Upper lobe of right lung (tissue), 1 donor: Measurements from ENCODE around the gene MINK1. TPM values are rescaled to one million over a fixed set of nuclear protein-coding genes. Genes with fewer than 3 reads are reported as not detected.

Experiments used
- ATAC-seq: fragments of 200-7000 bp; cut with Tn5 transposase; one replicate; pipeline ENCODE4 v1.9.1; 2020; ENCODE audit warnings: mild to moderate bottlenecking, moderate library complexity
- DNase-seq: peaks from one replicate; pipeline ENCODE4 v3.0.0-alpha.2; 2020
- H3K27ac ChIP-seq: fragments of 200-600 bp; one replicate; pipeline ENCODE4 v1.8.0; 2022
- H3K27me3 ChIP-seq: fragments of 200-600 bp; one replicate; pipeline ENCODE4 v1.8.0; 2022; ENCODE audit warnings: mild to moderate bottlenecking
- H3K36me3 ChIP-seq: fragments of 200-600 bp; one replicate; pipeline ENCODE4 v1.8.0; 2022
- H3K4me1 ChIP-seq: fragments of 200-600 bp; one replicate; pipeline ENCODE4 v1.8.0; 2022
- H3K4me3 ChIP-seq: fragments of 200-600 bp; one replicate; pipeline ENCODE4 v1.8.0; 2022; ENCODE audit warnings: mild to moderate bottlenecking
- H3K9me3 ChIP-seq: fragments of 200-600 bp; one replicate; pipeline ENCODE4 v1.8.0; 2022
- intact Hi-C: fragments of 100-400 bp; cut with DNase I; formaldehyde crosslinking; loops from one replicate; pipeline ENCODE4 v1.11.0; 2022
- long read RNA-seq: library from polyadenylated mRNA; unstranded; transcript quantifications from one replicate; pipeline ENCODE4 v2.0.0, GENCODE V29; 2021
- total RNA-seq: library from RNA; stranded (reverse); fragmentation: NEBNext Ultra II Directional; extraction: Animal tissue kit (Norgen Biotek cat#: 25700); gene quantifications from one replicate; pipeline ENCODE4 v1.2.1, GENCODE V29; 2021
- TF ChIP-seq, protein P1 (sequence below): fragments of 200-600 bp; IDR thresholded peaks from one replicate; pipeline ENCODE4 v1.8.0; 2022; ENCODE audit warnings: antibody characterized with exemption
- donor health status: DM: no; HTN: yes; CAD: no; lungs with severe emphysema.

The MINK1 gene
- total RNA-seq, result 121 TPM
- long read RNA-seq, full-length matches to known transcripts, result 6 of 157 reads
- long read RNA-seq, partial matches to known transcripts, result 111 of 157 reads
- long read RNA-seq, other reads (novel, unspliced or antisense), result 40 of 157 reads

DNA sequence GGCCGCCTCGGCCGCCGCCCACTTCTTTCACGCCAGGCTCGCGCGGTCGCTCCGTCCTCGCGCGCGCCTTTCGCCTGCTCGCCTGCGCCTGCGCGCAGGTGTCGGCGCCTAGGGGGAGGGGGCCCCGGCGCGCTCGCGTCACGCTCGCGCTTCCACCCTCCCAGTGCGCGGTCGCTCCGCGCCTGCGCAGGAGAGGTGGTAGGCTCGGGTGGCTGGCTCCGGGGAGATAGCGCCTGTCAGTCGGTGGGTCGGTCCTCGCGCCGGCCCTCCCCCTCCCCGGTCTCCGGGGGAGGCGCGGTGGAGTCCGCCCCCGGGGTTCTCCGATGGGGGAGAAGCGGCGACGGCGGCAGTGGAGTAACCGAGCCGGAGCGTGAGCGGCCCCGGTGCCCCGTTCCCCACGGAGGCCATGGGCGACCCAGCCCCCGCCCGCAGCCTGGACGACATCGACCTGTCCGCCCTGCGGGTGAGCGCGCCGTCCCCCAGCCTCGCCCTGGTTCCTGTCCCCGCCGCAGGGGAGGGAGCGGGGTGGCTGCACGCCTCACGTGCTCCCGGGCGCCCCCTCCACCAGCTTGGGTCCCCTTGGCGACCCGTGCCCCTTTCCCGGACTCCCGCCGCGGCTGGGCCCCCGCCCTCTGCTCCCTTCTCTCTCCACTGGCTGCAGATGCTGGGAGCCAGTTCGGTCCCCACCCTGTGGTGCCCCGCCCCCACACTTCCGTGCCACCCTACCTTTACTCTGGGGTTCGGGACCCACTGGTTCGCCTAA is at the start of gene MINK1:
TSS of gene MINK1 (plus strand) at position 163 of the 763 bp plus-strand sequence. CDS start at position 407, 244 bp downstream.
- no peaks in the 10 kb centered on the region for H3K36me3 ChIP-seq
- H3K9me3 ChIP-seq, result no peaks in the 10 kb centered on the region
- TF ChIP-seq, protein P1, sequence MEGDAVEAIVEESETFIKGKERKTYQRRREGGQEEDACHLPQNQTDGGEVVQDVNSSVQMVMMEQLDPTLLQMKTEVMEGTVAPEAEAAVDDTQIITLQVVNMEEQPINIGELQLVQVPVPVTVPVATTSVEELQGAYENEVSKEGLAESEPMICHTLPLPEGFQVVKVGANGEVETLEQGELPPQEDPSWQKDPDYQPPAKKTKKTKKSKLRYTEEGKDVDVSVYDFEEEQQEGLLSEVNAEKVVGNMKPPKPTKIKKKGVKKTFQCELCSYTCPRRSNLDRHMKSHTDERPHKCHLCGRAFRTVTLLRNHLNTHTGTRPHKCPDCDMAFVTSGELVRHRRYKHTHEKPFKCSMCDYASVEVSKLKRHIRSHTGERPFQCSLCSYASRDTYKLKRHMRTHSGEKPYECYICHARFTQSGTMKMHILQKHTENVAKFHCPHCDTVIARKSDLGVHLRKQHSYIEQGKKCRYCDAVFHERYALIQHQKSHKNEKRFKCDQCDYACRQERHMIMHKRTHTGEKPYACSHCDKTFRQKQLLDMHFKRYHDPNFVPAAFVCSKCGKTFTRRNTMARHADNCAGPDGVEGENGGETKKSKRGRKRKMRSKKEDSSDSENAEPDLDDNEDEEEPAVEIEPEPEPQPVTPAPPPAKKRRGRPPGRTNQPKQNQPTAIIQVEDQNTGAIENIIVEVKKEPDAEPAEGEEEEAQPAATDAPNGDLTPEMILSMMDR, result no peak
- peaks cover 34% of the 10 kb centered on the region for H3K4me1 ChIP-seq
- intact Hi-C loops, result no loop called here
- ATAC-seq (peak; percentile 98), DNase-seq (peak; percentile 95)
- no peaks in the 10 kb centered on the region for H3K27me3 ChIP-seq
- H3K27ac ChIP-seq, result peak within 1 kb of the TSS; percentile 90
- H3K4me3 ChIP-seq, result peak within 1 kb of the TSS; percentile 98

DNA sequence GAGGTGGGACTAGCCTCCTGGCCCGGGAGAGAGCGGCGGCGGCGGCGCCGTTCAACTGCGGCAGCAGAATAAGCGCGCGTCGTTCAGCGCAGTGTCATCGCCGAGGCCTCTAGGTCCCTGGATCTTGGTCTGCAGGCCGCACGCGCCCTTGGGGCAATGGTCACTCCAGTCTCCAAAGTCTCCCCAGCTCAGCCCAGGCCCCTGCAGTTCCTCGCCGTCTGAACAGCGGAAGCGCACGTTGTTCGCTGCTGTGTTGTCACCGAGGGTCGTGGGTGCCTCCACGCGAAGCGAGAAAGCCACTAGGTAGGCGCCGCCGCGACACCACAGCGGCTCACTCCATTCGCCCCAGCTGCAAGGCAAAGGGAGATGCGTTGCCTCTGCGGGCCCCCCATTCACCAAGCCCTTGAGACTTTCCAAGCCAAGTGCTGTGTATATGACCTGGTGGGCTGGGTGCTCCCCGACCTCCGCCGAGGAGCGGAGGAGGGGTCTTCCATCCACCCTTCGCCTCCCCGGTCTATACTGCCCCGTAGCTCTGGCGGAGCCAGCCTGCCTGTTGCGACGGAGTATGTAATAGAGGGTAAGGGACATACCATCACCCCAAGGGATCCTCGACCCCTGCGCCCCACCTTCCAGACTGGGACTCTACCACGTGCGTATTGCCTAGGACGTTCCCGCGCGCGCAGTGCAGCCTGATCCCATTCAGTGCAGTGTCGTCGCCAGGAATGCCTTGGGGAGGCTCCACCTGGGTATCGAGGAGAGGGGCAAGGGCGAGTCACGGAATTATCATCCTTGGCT is 47.6 kb upstream of the MINK1 start:
- ATAC-seq (no peak), DNase-seq (no peak)
- Histone ChIP-seq H3K27me3 (peaks cover 35% of the 10 kb centered on the region), H3K36me3 (no peaks in the 10 kb centered on the region), H3K4me1 (peaks cover 40% of the 10 kb centered on the region), H3K4me3 (peak overlapping the region; percentile 19), H3K27ac (no peak overlapping the region), H3K9me3 (no peaks in the 10 kb centered on the region)
- intact Hi-C loops, result loop anchor here (10.0 kb wide), 1 partner anchor 51 kb away; the partner anchor contains the start of genes CXCL16, MED11 and ZMYND15
- TF ChIP-seq, protein P1, result no peak

DNA sequence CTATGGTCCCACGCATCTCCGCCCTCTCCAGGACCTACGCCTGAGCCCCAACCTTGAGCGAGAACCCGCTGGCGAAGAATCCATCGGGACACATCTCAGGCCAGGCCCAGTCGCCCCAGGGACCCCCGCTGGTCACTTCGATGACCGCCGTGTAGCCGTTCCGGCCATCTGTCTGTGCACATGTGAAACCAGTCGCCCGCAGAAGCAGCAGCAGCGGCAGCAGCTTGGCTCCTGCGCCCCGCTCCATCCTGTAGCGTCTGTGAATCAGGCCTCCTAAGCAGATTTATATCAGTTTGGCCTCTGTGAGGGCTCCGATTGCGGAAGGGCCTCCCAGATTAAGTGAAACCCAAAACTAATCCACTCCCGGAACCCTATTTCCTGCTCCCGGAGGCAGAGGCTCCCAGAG is 47.0 kb upstream of the MINK1 start, which contains the start of gene VMO1:
TSS of gene VMO1 (minus strand) at position 259 of the 406 bp plus-strand sequence. CDS start at position 247, 12 bp downstream.
- Histone ChIP-seq H3K4me3 (peak within 1 kb of the TSS; percentile 25), H3K27ac (no peak within 1 kb of the TSS), H3K9me3 (no peaks in the 10 kb centered on the region), H3K36me3 (no peaks in the 10 kb centered on the region), H3K4me1 (peaks cover 44% of the 10 kb centered on the region), H3K27me3 (peaks cover 35% of the 10 kb centered on the region)
- ATAC-seq, result no peak
- intact Hi-C loops, result loop anchor here (10.0 kb wide), 1 partner anchor 51 kb away; the partner anchor contains the start of genes CXCL16, MED11 and ZMYND15
- TF ChIP-seq, protein P1, result no peak
- no peak for DNase-seq

DNA sequence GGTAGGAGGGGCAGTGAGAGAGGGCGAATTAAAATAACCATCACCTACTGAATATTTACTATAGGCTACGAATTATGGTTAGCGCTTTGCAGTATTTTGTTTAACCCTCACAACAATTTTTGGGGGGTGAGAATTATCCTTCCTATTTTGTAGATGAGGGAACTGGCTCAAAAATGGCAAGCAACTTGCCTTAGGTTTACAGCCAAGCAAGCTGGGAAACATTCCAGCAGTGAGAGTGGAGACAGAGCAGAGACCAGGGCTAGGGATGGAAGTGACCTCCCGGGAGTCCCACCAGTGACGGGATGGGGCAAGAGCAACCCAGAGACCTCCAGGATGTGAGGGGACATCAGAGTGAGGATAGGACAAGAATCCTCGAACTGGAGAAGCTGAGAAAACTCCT is 46.6 kb upstream of the MINK1 start:
- Histone ChIP-seq H3K4me1 (peaks cover 44% of the 10 kb centered on the region), H3K27me3 (peaks cover 35% of the 10 kb centered on the region), H3K9me3 (no peaks in the 10 kb centered on the region), H3K36me3 (no peaks in the 10 kb centered on the region), H3K27ac (no peak overlapping the region), H3K4me3 (peak overlapping the region; percentile 19)
- no peak for ATAC-seq
- TF ChIP-seq, protein P1, result no peak
- no peak for DNase-seq
- intact Hi-C loops, result loop anchor here (10.0 kb wide), 1 partner anchor 52 kb away; the partner anchor contains the start of genes CXCL16, MED11 and ZMYND15

DNA sequence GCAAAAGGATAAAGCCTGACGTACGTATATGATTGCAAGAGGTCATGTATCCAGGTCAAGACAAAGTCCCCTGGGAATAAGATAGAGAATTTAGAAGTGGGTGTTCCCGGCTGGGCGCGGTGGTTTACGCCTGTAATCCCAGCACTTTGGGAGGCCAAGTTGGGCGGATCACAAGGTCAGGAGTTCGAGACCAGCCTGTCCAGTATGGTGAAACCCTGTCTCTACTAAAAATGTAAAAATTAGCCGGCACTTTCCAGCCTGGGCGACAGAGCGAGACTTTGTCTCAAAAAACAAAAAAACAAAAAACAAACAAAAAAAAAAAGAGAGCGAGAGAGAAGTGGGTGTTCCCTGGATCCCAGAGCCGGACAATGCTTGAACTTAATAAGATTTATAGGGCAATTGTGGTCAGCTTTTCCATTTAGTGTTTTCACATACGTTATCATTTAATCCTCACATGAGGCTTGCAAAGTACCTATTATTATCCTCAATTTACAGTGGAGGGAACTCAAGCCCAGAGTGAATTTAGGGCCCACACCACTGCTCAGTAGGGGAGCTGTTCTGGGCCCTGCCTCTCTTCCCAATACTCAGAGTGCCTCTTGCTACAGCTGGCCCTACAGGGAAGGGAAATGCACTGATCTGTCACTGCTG is 44.9 kb upstream of the MINK1 start:
- Histone ChIP-seq H3K27ac (peak overlapping the region; percentile 90), H3K4me1 (peaks cover 44% of the 10 kb centered on the region), H3K9me3 (no peaks in the 10 kb centered on the region), H3K27me3 (peaks cover 26% of the 10 kb centered on the region), H3K36me3 (no peaks in the 10 kb centered on the region), H3K4me3 (peak overlapping the region; percentile 85)
- TF ChIP-seq, protein P1, result no peak
- intact Hi-C loops, result loop anchor here (10.0 kb wide), 1 partner anchor 53 kb away; the partner anchor contains the start of genes CXCL16, MED11 and ZMYND15
- no peak for ATAC-seq
- DNase-seq, result no peak
